GM18508 (cell line): Measurements from ENCODE around the gene HLA-DMB.

ENCODE experiments used
- ATAC-seq: cut with Tn5 transposase; IDR thresholded peaks from one replicate; pipeline ENCODE4 v1.9.1; 2021; ENCODE audit warnings: moderate number of reproducible peaks; ENCODE audit not compliant: insufficient read depth, unreplicated experiment

HLA-DMB gene

GRCh38 chr6:32931211-32931610 is 9.6 kb downstream of the HLA-DMB start:
- no peak for ATAC-seq

- ATAC-seq, result no peak
Measured at GRCh38 chr6:32922083-32922482, 18.7 kb downstream of the HLA-DMB start.

GRCh38 chr6:32920715-32921114 is 20.1 kb downstream of the HLA-DMB start:
- ATAC-seq, result no peak

DNA sequence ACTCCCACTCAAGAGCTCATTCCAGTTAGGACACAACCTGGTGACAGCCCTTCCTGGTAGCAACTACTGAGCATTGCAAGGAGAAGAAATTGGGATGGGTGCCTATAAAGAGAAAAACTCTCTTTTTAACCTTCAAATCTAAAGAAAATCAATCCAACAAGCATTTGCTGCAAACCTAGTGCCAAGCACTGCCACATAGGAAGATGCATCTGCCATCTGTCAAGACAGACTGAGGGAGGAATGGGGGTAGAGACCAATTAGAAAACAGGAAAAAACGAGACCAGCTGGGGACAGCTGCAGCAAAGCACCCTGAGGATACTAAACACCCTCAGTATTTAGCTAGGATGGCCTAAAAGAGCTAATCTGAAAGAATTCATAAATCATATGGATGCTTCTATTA is 27.9 kb downstream of the HLA-DMB start:
- no peak for ATAC-seq

GRCh38 chr6:32908897-32909296 is 31.9 kb downstream of the HLA-DMB start:
- ATAC-seq, result no peak

DNA sequence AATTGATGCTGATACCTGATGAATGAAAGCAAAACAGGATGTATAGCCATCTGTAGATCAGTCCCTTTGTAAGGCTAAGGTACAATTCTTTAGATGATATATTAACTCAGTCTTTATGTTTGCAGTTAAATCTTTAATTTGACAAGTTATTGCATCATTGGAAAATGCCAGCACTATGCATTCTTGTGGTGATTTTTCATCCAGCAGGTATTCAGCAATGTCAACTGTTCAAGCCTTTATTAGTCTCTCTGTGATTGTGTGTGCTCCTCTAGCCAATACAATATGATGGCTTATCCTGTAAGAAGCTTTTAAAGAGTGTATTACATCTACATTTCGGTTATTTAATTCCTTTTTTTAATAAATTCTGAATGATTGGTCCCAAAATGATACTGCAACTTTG is 34.3 kb downstream of the HLA-DMB start:
- ATAC-seq, result no peak

- no peak for ATAC-seq
Measured at GRCh38 chr6:32905078-32905477, 35.8 kb downstream of the HLA-DMB start.

- ATAC-seq, result no peak
Measured at GRCh38 chr6:32903952-32904351, 36.9 kb downstream of the HLA-DMB start.

DNA sequence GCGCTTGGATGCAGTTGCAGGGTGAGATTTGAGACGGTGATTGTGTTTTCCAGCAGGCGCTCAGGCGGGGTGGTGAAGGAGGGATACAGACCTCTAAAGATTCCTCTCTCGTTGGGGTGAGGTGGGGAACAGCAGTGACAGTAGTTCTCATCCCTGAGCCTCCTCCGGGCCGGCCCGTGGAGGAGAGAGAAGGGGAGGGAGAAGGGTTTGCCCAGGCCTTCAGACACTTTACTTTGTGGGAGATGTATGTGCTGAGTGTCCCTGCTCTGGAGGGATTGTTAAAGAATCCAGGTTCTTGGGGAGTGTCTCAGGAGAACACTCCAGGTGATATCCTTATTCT is 45.9 kb downstream of the HLA-DMB start:
- no peak for ATAC-seq

- ATAC-seq, result peak; percentile 83
Measured at GRCh38 chr6:32894085-32895005, 46.5 kb downstream of the HLA-DMB start.

- ATAC-seq, result no peak
Measured at GRCh38 chr6:32890831-32891230, 50.0 kb downstream of the HLA-DMB start.

DNA sequence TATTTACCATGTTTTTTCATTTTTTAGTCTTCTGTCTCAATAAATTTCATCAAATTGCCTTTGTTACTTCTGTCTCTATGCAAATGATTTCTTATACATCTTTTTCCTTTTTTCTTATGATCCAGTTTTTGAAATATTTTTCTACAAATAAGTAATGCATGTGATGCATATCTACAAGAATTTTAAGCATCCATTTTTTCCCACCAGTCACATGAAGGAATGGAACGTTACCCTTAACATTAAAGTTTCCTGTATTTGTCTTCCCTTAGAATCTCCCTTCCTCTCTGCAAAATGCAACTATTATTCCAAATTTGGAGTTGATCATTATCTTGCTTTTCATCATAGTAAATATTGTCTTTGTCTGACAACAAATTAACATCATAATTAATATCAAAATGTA is 51.3 kb downstream of the HLA-DMB start:
- no peak for ATAC-seq

DNA sequence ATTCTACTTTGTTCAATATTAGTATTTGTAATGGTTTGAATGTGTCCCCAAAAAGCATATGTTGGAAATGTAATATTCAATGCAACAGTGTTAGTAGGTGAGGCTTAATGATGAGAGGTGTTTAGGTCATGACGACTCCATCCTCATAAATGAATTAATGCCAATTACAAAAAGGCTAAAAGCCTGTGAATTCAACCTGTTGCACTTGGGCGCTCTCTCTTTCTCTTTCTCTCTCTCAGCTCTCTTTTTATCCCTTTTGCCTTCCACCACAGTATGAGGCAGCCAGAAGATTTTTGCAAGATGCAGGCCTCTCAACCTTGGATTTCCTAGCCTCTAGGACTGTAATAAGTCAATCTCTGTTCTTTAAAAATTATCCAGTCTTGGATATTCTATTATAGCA is 52.3 kb downstream of the HLA-DMB start:
- ATAC-seq, result no peak

GRCh38 chr6:32887616-32888015 is 53.2 kb downstream of the HLA-DMB start:
- ATAC-seq, result no peak

- ATAC-seq, result no peak
Measured at GRCh38 chr6:32886681-32887383, 54.0 kb downstream of the HLA-DMB start.

DNA sequence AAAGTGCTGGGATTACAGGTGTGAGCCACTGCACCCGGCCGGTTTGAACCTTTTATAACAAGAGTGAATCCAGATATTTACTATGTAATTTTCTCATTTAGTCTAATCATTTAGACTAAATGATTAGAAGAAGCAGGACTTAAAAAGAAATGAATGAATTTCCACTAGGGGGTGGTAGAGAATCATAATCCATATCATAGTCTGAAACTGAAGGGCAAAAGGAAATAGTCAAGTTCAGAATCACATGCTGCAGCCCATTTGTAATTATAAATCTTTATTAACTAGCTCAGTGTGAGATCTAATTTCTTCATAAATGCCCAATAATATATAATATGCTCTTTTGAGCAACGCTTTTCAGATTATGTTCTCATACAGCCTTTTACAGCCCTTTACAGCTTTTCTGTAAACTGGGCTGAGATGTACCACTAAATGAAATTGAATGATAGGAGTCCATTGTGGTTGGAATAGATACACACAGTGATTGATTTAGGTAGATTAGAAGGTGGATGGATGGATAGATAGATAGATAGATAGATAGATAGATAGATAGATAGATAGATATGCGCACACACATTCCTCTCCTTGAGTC is 55.0 kb downstream of the HLA-DMB start:
- no peak for ATAC-seq
